Thyroid gland (tissue), 4 donors: ENCODE results near the gene PPP4R4.

Source experiments
- CTCF ChIP-seq, 6 experiments: fragments of 200-600 bp in 3 of 6; fragments of 450-650 bp in 3 of 6; sonication (generic) in 3 of 6; IDR thresholded peaks; one replicate each; pipeline ENCODE4 v1.5.1; 2016 to 2019; ENCODE audit warnings: antibody characterized with exemption in 6 of 6, mild to moderate bottlenecking in 2 of 6, inconsistent platforms in 1 of 6, moderate library complexity in 1 of 6
- POLR2A ChIP-seq, 2 donors: fragments of 450-650 bp; IDR thresholded peaks; one replicate each; pipeline ENCODE4 v1.6.1; 2017; ENCODE audit warnings: antibody characterized with exemption in 2 of 2, mild to moderate bottlenecking in 2 of 2, moderate library complexity in 1 of 2

GRCh38 chr14:94295360-94296180, 121.4 kb downstream of the PPP4R4 start:
- TF ChIP-seq CTCF (IDR thresholded peaks at IDR 0.05) (no peak), POLR2A (IDR thresholded peaks at IDR 0.05) (no peak)
